NOMO-1 (cell line): ENCODE measurements around the gene PROC.
"Not testable (repeated sequence)": the region's sequence is repeated elsewhere in the genome, so short reads cannot be mapped to it uniquely, and the experiment has no call there.

Experiments used
- DNase-seq, 2 experiments: peaks; one replicate each; lab custom pipeline; 2025; ENCODE audit not compliant: unreplicated experiment in 2 of 2; lab: John Stamatoyannopoulos, UW

Gene PROC

DNA sequence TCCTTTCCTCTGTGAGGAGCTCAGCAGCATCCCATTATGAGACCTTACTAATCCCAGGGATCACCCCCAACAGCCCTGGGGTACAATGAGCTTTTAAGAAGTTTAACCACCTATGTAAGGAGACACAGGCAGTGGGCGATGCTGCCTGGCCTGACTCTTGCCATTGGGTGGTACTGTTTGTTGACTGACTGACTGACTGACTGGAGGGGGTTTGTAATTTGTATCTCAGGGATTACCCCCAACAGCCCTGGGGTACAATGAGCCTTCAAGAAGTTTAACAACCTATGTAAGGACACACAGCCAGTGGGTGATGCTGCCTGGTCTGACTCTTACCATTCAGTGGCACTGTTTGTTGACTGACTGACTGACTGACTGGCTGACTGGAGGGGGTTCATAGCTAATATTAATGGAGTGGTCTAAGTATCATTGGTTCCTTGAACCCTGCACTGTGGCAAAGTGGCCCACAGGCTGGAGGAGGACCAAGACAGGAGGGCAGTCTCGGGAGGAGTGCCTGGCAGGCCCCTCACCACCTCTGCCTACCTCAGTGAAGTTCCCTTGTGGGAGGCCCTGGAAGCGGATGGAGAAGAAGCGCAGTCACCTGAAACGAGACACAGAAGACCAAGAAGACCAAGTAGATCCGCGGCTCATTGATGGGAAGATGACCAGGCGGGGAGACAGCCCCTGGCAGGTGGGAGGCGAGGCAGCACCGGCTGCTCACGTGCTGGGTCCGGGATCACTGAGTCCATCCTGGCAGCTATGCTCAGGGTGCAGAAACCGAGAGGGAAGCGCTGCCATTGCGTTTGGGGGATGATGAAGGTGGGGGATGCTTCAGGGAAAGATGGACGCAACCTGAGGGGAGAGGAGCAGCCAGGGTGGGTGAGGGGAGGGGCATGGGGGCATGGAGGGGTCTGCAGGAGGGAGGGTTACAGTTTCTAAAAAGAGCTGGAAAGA lies 7.6 kb downstream of the PROC start:
- DNase-seq: no peak

DNA sequence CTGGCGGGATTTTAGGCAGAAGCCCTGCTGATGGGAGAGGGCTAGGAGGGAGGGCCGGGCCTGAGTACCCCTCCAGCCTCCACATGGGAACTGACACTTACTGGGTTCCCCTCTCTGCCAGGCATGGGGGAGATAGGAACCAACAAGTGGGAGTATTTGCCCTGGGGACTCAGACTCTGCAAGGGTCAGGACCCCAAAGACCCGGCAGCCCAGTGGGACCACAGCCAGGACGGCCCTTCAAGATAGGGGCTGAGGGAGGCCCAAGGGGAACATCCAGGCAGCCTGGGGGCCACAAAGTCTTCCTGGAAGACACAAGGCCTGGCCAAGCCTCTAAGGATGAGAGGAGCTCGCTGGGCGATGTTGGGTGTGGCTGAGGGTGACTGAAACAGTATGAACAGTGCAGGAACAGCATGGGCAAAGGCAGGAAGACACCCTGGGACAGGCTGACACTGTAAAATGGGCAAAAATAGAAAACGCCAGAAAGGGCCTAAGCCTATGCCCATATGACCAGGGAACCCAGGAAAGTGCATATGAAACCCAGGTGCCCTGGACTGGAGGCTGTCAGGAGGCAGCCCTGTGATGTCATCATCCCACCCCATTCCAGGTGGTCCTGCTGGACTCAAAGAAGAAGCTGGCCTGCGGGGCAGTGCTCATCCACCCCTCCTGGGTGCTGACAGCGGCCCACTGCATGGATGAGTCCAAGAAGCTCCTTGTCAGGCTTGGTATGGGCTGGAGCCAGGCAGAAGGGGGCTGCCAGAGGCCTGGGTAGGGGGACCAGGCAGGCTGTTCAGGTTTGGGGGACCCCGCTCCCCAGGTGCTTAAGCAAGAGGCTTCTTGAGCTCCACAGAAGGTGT lies 8.5 kb downstream of the PROC start:
- DNase-seq: no peak

DNA sequence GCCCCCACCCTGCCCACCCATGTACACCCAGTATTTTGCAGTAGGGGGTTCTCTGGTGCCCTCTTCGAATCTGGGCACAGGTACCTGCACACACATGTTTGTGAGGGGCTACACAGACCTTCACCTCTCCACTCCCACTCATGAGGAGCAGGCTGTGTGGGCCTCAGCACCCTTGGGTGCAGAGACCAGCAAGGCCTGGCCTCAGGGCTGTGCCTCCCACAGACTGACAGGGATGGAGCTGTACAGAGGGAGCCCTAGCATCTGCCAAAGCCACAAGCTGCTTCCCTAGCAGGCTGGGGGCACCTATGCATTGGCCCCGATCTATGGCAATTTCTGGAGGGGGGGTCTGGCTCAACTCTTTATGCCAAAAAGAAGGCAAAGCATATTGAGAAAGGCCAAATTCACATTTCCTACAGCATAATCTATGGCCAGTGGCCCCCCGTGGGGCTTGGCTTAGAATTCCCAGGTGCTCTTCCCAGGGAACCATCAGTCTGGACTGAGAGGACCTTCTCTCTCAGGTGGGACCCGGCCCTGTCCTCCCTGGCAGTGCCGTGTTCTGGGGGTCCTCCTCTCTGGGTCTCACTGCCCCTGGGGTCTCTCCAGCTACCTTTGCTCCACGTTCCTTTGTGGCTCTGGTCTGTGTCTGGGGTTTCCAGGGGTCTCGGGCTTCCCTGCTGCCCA lies 9.3 kb downstream of the PROC start:
- DNase-seq: no peak

DNA sequence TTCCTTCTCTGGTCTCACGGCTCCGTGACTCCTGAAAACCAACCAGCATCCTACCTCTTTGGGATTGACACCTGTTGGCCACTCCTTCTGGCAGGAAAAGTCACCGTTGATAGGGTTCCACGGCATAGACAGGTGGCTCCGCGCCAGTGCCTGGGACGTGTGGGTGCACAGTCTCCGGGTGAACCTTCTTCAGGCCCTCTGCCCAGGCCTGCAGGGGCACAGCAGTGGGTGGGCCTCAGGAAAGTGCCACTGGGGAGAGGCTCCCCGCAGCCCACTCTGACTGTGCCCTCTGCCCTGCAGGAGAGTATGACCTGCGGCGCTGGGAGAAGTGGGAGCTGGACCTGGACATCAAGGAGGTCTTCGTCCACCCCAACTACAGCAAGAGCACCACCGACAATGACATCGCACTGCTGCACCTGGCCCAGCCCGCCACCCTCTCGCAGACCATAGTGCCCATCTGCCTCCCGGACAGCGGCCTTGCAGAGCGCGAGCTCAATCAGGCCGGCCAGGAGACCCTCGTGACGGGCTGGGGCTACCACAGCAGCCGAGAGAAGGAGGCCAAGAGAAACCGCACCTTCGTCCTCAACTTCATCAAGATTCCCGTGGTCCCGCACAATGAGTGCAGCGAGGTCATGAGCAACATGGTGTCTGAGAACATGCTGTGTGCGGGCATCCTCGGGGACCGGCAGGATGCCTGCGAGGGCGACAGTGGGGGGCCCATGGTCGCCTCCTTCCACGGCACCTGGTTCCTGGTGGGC lies 10.0 kb downstream of the PROC start:
- DNase-seq: no peak

- no peak for DNase-seq
These were observed 10.5 kb downstream of the PROC start for GRCh38 chr2:127428815-127429109.

DNA sequence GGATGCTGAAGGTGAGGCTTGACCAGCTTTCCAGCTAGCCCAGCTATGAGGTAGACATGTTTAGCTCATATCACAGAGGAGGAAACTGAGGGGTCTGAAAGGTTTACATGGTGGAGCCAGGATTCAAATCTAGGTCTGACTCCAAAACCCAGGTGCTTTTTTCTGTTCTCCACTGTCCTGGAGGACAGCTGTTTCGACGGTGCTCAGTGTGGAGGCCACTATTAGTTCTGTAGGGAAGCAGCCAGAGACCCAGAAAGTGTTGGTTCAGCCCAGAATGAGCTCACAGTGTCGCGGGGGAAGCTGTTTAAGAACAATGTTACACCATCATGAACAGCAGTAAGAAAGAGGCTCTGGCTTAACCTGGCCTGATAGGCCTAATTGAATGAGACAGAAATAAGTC lies 11.1 kb downstream of the PROC start:
- DNase-seq: no peak

- DNase-seq: no peak
These were observed 11.7 kb downstream of the PROC start for GRCh38 chr2:127429844-127430425.

- DNase-seq: no peak
These were observed 13.3 kb downstream of the PROC start for GRCh38 chr2:127431408-127432023.

DNA sequence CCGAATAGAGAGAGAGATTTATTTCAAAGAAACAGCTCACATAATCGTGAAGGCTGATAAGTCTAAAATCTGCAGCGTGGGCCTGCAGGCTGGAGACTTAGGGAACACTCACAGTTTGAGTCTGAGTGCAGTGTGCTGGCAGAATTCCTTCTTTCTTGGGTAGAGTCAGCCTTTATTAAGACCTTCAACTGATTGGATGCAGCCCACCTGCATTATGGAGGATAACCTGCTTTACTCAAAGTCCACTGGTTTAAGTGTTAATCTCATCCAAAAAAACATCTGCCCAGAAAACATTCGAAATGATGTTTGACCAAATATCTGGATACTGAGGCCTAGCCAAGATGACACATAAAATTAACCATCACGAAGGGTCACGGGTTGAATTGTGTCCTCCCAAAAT lies 16.3 kb downstream of the PROC start:
- no peak for DNase-seq

- DNase-seq: no peak
These were observed 18.8 kb downstream of the PROC start for GRCh38 chr2:127437056-127437455.

DNA sequence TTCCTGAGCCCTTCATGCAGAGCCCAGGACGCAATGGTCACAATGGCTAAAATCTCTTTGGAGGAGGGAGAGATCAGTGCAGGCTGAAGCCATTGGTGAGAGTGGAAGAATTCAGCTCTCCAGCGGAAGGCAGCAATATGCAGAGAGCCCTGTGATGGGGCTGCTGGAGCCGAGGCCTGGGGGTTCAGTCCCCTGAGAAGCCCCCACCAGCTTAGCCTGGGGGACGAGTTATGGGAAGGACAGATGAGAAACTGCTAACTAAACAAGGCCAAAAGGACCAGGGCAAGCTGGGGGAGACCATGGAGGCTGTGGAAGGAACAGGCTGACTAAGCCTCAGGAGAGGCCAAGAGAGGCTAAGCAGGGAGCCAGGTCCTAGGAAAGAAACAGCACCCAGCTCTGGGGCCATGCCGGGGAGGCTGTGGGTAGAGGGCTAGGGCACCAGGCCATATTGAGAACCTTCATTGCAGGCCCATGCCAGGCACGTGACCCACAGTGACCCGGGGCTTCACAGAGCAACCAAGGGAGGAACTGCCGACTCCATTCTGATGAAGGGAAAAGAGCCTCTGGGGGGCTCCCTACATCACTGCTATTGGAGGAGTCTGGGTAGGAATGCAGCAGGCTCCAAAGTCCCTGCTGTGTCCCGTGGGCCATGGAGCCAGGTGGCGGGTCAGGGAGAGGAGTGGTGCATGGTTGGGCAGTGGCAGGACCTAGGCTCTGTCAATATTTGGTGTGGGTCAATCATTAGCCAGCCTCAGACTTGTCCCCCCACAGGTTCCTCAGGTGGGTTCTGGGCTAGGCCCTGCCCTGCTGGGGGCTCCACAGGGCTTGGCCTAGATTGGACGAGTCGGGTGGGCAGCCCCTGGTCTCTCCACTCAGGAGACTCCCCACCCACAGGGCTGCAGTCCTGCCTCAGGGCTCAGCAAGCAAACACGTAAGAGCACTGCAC lies 19.8 kb downstream of the PROC start:
- no peak for DNase-seq

- DNase-seq: no peak
These were observed 21.1 kb downstream of the PROC start for GRCh38 chr2:127439343-127439742.

GRCh38 chr2:127448526-127448925 lies 30.3 kb downstream of the PROC start:
- no peak for DNase-seq

GRCh38 chr2:127449414-127449813 lies 31.2 kb downstream of the PROC start:
- DNase-seq: no peak

GRCh38 chr2:127449898-127450297 lies 31.7 kb downstream of the PROC start:
- no peak for DNase-seq

DNA sequence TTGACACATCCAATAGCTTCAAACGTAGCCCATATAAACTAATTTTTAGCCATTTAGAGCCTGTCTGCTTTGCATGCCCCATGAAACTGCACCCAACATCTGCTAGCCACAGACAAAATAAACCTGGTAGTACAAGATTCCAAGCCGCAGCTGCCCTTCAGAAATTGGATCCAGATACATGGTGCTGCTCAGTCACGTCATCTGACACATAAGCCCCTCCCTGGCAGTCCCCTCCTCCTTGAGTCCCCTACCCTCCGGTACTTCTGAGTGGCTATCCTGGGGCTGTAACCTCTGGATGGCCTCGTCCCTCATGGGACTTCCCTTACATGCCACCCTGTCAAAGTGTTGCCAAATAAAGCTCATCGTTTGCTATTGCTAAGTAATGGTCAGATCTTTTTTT lies 33.8 kb downstream of the PROC start:
- no peak for DNase-seq

GRCh38 chr2:127452423-127452822 lies 34.2 kb downstream of the PROC start:
- DNase-seq: not testable (repeated sequence)

GRCh38 chr2:127453013-127453391 lies 34.8 kb downstream of the PROC start:
- DNase-seq: no peak
